Activated CD8-positive, alpha-beta memory T cell treated with anti-CD3 and anti-CD28 coated beads for 36 hours (primary cell): Measurements from ENCODE around the gene BEAN1. TPM values are rescaled to one million over a fixed set of nuclear protein-coding genes. Genes with fewer than 3 reads are reported as not detected.

ENCODE experiments used
- CTCF ChIA-PET: fragments of 350-600 bp; sonication (Branson Sonifier 250); formaldehyde crosslinking; loops from one replicate; lab custom pipeline; 2021; ENCODE audit warnings: antibody characterized with exemption; lab: Charles Lee
- POLR2A ChIA-PET: fragments of 350-600 bp; sonication (Branson Sonifier 250); formaldehyde crosslinking; loops from one replicate; lab custom pipeline; 2021; ENCODE audit warnings: antibody characterized with exemption; lab: Charles Lee
- total RNA-seq, 2 experiments: library from RNA; stranded (reverse); gene quantifications; one replicate each; pipeline ENCODE4 v1.2.3, GENCODE V29; 2021

BEAN1 gene
- total RNA-seq = not detected

GRCh38 chr16:66427036-66427860 is at the start of gene BEAN1:
Gene BEAN1 (plus strand): TSS chr16:66427295. CDS start chr16:66437677, 10,382 bp downstream.
- POLR2A ChIA-PET = no interaction called here
- CTCF ChIA-PET = interaction anchor here (0.7 kb wide), 1 partner anchor 19 kb away, joined by 3 read pairs; no protein-coding TSS in a partner anchor

- ChIA-PET POLR2A (no interaction called here), CTCF (no interaction called here)
These were observed 49.8 kb upstream of the BEAN1 start for GRCh38 chr16:66377324-66377723.

GRCh38 chr16:66378741-66379570 is 48.1 kb upstream of the BEAN1 start:
- POLR2A ChIA-PET = interaction anchor here (0.7 kb wide), 1 partner anchor 143 kb away, joined by 3 read pairs; no protein-coding TSS in a partner anchor
- CTCF ChIA-PET = no interaction called here

- POLR2A ChIA-PET = no interaction called here
- CTCF ChIA-PET = no interaction called here
These were observed 47.5 kb upstream of the BEAN1 start for GRCh38 chr16:66379571-66379941.

- CTCF ChIA-PET = no interaction called here
These were observed 46.7 kb upstream of the BEAN1 start for GRCh38 chr16:66380421-66380820.

GRCh38 chr16:66381585-66382170 is 45.4 kb upstream of the BEAN1 start:
- ChIA-PET CTCF (no interaction called here), POLR2A (no interaction called here)

More at GRCh38 chr16:66380421-66380820, 46.7 kb upstream of the BEAN1 start:
- POLR2A ChIA-PET = interaction anchor here (0.6 kb wide), 1 partner anchor 432 kb away, joined by 7 read pairs; no protein-coding TSS in a partner anchor

- ChIA-PET CTCF (no interaction called here), POLR2A (no interaction called here)
These were observed 44.7 kb upstream of the BEAN1 start for GRCh38 chr16:66382171-66382965.

- CTCF ChIA-PET = no interaction called here
- POLR2A ChIA-PET = no interaction called here
These were observed 44.2 kb upstream of the BEAN1 start for GRCh38 chr16:66382966-66383299.

- POLR2A ChIA-PET = no interaction called here
- CTCF ChIA-PET = no interaction called here
These were observed 43.5 kb upstream of the BEAN1 start for GRCh38 chr16:66383551-66383950.

GRCh38 chr16:66385415-66385814 is 41.7 kb upstream of the BEAN1 start:
- CTCF ChIA-PET = interaction anchor here (0.6 kb wide), 1 partner anchor 90 kb away, joined by 3 read pairs; no protein-coding TSS in a partner anchor
- POLR2A ChIA-PET = no interaction called here

- CTCF ChIA-PET = no interaction called here
- POLR2A ChIA-PET = no interaction called here
These were observed 40.2 kb upstream of the BEAN1 start for GRCh38 chr16:66386629-66387622.

- CTCF ChIA-PET = no interaction called here
- POLR2A ChIA-PET = no interaction called here
These were observed 39.2 kb upstream of the BEAN1 start for GRCh38 chr16:66387817-66388332.

- POLR2A ChIA-PET = no interaction called here
- CTCF ChIA-PET = no interaction called here
These were observed 38.5 kb upstream of the BEAN1 start for GRCh38 chr16:66388350-66389139.

- ChIA-PET POLR2A (no interaction called here), CTCF (no interaction called here)
These were observed 37.6 kb upstream of the BEAN1 start for GRCh38 chr16:66389256-66390176.

GRCh38 chr16:66390346-66391108 is 36.6 kb upstream of the BEAN1 start:
- ChIA-PET CTCF (no interaction called here), POLR2A (no interaction called here)
